GM10847 (cell line): ENCODE data around the gene NANOS2.

Source experiments
- POLR2A ChIP-seq: IDR thresholded peaks from 2 replicates; pipeline ENCODE4 v1.6.1; 2011; ENCODE audit not compliant: insufficient read length; ENCODE audit errors: extremely low read depth

The NANOS2 gene

GRCh38 chr19:45902651-45903625 is 11.6 kb downstream of the NANOS2 start:
- TF ChIP-seq POLR2A = peak; percentile 84

GRCh38 chr19:45901912-45902650 is 12.5 kb downstream of the NANOS2 start, which contains the start of gene MYPOP:
MYPOP (minus strand) TSS chr19:45902613; CDS start chr19:45901773, 840 bp downstream.
- no peak for TF ChIP-seq POLR2A

GRCh38 chr19:45901432-45901911 is 13.1 kb downstream of the NANOS2 start:
- TF ChIP-seq POLR2A = no peak

GRCh38 chr19:45900738-45901431 is 13.7 kb downstream of the NANOS2 start:
- TF ChIP-seq POLR2A = no peak

GRCh38 chr19:45899919-45900589 is 14.5 kb downstream of the NANOS2 start:
- no peak for TF ChIP-seq POLR2A

GRCh38 chr19:45899253-45899652 is 15.3 kb downstream of the NANOS2 start:
- no peak for TF ChIP-seq POLR2A

GRCh38 chr19:45897261-45897812 is 17.2 kb downstream of the NANOS2 start:
- no peak for TF ChIP-seq POLR2A

- TF ChIP-seq POLR2A = no peak
These were observed 19.0 kb downstream of the NANOS2 start for GRCh38 chr19:45895519-45895972.

- no peak for TF ChIP-seq POLR2A
These were observed 23.7 kb downstream of the NANOS2 start for GRCh38 chr19:45890877-45891276.

- no peak for TF ChIP-seq POLR2A
These were observed 25.2 kb downstream of the NANOS2 start for GRCh38 chr19:45889210-45889885.

GRCh38 chr19:45887200-45887710 is 27.3 kb downstream of the NANOS2 start:
- TF ChIP-seq POLR2A = no peak

- peak; percentile 41 for TF ChIP-seq POLR2A
These were observed 28.0 kb downstream of the NANOS2 start for GRCh38 chr19:45886427-45887199.
